H9 (cell line): Measurements from ENCODE around the gene RPL15. TPM values are rescaled to one million over a fixed set of nuclear protein-coding genes. Genes with fewer than 3 reads are reported as not detected.

Source experiments
- DNase-seq: peaks from one replicate; pipeline ENCODE4 v3.0.0-alpha.2; 2017
- H2AFZ ChIP-seq: one replicate; pipeline ENCODE4 v1.6.1; 2013; ENCODE audit warnings: mild to moderate bottlenecking, low read length, control low read depth, moderate library complexity
- H2AK5ac ChIP-seq: 2 replicates; pipeline ENCODE4 v1.6.1; 2013; ENCODE audit warnings: low read length, control low read depth, mixed read lengths; ENCODE audit not compliant: insufficient read length
- H2BK120ac ChIP-seq: one replicate; pipeline ENCODE4 v1.6.1; 2013; ENCODE audit warnings: low read depth, mild to moderate bottlenecking, low read length, control low read depth, inconsistent platforms; ENCODE audit not compliant: poor library complexity, severe bottlenecking
- H2BK12ac ChIP-seq: 2 replicates; pipeline ENCODE4 v1.6.1; 2013; ENCODE audit warnings: low read length, control low read depth, mixed read lengths, low read depth; ENCODE audit not compliant: insufficient read length
- H2BK15ac ChIP-seq: 2 replicates; pipeline ENCODE4 v1.6.1; 2013; ENCODE audit warnings: low read depth, low read length, control low read depth
- H2BK20ac ChIP-seq: one replicate; pipeline ENCODE4 v1.6.1; 2013; ENCODE audit warnings: low read depth, mild to moderate bottlenecking, low read length, control low read depth, inconsistent platforms; ENCODE audit not compliant: poor library complexity, severe bottlenecking
- H2BK5ac ChIP-seq: 2 replicates; pipeline ENCODE4 v1.6.1; 2013; ENCODE audit warnings: low read length, control low read depth, mixed read lengths; ENCODE audit not compliant: insufficient read length
- H3K14ac ChIP-seq: 2 replicates; pipeline ENCODE4 v1.6.1; 2013; ENCODE audit warnings: low read length, control low read depth; ENCODE audit not compliant: insufficient read depth
- H3K18ac ChIP-seq: 2 replicates; pipeline ENCODE4 v1.6.1; 2013; ENCODE audit warnings: low read depth, mild to moderate bottlenecking, mixed read lengths, low read length, control low read depth; ENCODE audit not compliant: insufficient read length
- H3K23ac ChIP-seq: 2 replicates; pipeline ENCODE4 v1.6.1; 2013; ENCODE audit warnings: low read length, control low read depth, mixed read lengths, low read depth; ENCODE audit not compliant: insufficient read length
- H3K23me2 ChIP-seq: 2 replicates; pipeline ENCODE4 v1.6.1; 2013; ENCODE audit warnings: low read depth, mild to moderate bottlenecking, mixed read lengths, low read length, control low read depth; ENCODE audit not compliant: insufficient read length, poor library complexity, severe bottlenecking
- H3K27ac ChIP-seq: 2 replicates; pipeline ENCODE4 v1.5.1; 2013; ENCODE audit warnings: low read length, control low read depth, mixed read lengths, low read depth; ENCODE audit not compliant: insufficient read length
- H3K27me3 ChIP-seq: 2 replicates; pipeline ENCODE4 v1.6.1; 2013; ENCODE audit warnings: low read length, control low read depth, inconsistent platforms; ENCODE audit not compliant: insufficient read depth
- H3K4ac ChIP-seq: 2 replicates; pipeline ENCODE4 v1.6.1; 2013; ENCODE audit warnings: low read depth, mild to moderate bottlenecking, control low read depth, inconsistent platforms, low read length, moderate library complexity
- H3K4me1 ChIP-seq: 2 replicates; pipeline ENCODE4 v1.6.1; 2013; ENCODE audit warnings: low read length, control low read depth, inconsistent platforms; ENCODE audit not compliant: insufficient read depth
- H3K4me2 ChIP-seq: 2 replicates; pipeline ENCODE4 v1.6.1; 2013; ENCODE audit warnings: low read length, control low read depth, mixed read lengths; ENCODE audit not compliant: insufficient read length, insufficient read depth
- H3K56ac ChIP-seq: 2 replicates; pipeline ENCODE4 v1.6.1; 2013; ENCODE audit warnings: low read depth, mild to moderate bottlenecking, mixed read lengths, low read length, control low read depth; ENCODE audit not compliant: insufficient read length
- H3K79me1 ChIP-seq: 2 replicates; pipeline ENCODE4 v1.6.1; 2013; ENCODE audit warnings: low read depth, mild to moderate bottlenecking, moderate library complexity, low read length, control low read depth, inconsistent platforms; ENCODE audit not compliant: insufficient read depth, poor library complexity, severe bottlenecking
- H3K79me2 ChIP-seq: 2 replicates; pipeline ENCODE4 v1.6.1; 2013; ENCODE audit warnings: low read length, control low read depth, inconsistent platforms; ENCODE audit not compliant: insufficient read depth
- H3K9ac ChIP-seq: 2 replicates; pipeline ENCODE4 v1.6.1; 2013; ENCODE audit warnings: low read length, control low read depth, mixed read lengths; ENCODE audit not compliant: insufficient read length; ENCODE audit errors: extremely low read depth
- H3K9me3 ChIP-seq: one replicate; pipeline ENCODE4 v1.6.1; 2013; ENCODE audit warnings: low read depth, low read length, inconsistent platforms; ENCODE audit not compliant: control insufficient read depth
- H3T11ph ChIP-seq: one replicate; pipeline ENCODE4 v1.6.1; 2013; ENCODE audit warnings: mild to moderate bottlenecking, low read length, control low read depth, inconsistent platforms
- H4K20me1 ChIP-seq: one replicate; pipeline ENCODE4 v1.6.1; 2013; ENCODE audit not compliant: control insufficient read depth, insufficient read length, insufficient read depth
- H4K5ac ChIP-seq: 2 replicates; pipeline ENCODE4 v1.6.1; 2013; ENCODE audit warnings: low read depth, mild to moderate bottlenecking, mixed read lengths, low read length, control low read depth; ENCODE audit not compliant: insufficient read length
- H4K8ac ChIP-seq: replicated peaks from 2 replicates; pipeline ENCODE4 v1.6.1; 2013; ENCODE audit warnings: low read length, control low read depth, mixed read lengths, low read depth; ENCODE audit not compliant: insufficient read length
- H4K91ac ChIP-seq: 2 replicates; pipeline ENCODE4 v1.6.1; 2013; ENCODE audit warnings: low read depth, mild to moderate bottlenecking, moderate library complexity, mixed read lengths, low read length, control low read depth; ENCODE audit not compliant: insufficient read length
- H3K27ac Mint-ChIP-seq, 3 experiments: 2 replicates in 2 of 3; 3 replicates in 1 of 3; pipeline ENCODE4 v1.8.0; 2020 to 2021; ENCODE audit warnings: mixed read lengths in 3 of 3, mild to moderate bottlenecking in 1 of 3, moderate library complexity in 1 of 3
- H3K27me3 Mint-ChIP-seq: 2 replicates; pipeline ENCODE4 v1.8.0; 2021; ENCODE audit warnings: low read depth, mild to moderate bottlenecking, moderate library complexity, mixed read lengths
- H3K36me3 Mint-ChIP-seq, 3 experiments: 2 replicates in 2 of 3; 3 replicates in 1 of 3; pipeline ENCODE4 v1.8.0; 2020 to 2021; ENCODE audit warnings: low read depth in 3 of 3, mixed read lengths in 3 of 3; ENCODE audit not compliant: insufficient read depth in 1 of 3
- H3K4me1 Mint-ChIP-seq, 2 experiments: 2 replicates each; pipeline ENCODE4 v1.8.0; 2020; ENCODE audit warnings: mixed read lengths in 2 of 2
- H3K4me3 Mint-ChIP-seq, 2 experiments: 2 replicates in 1 of 2; 3 replicates in 1 of 2; pipeline ENCODE4 v1.8.0; 2020 to 2021; ENCODE audit warnings: mild to moderate bottlenecking in 2 of 2, mixed read lengths in 2 of 2, moderate library complexity in 1 of 2
- H3K9me3 Mint-ChIP-seq, 2 experiments: 2 replicates in 1 of 2; 3 replicates in 1 of 2; pipeline ENCODE4 v1.8.0; 2020; ENCODE audit warnings: mild to moderate bottlenecking in 2 of 2, mixed read lengths in 2 of 2, moderate library complexity in 1 of 2
- CTCF ChIP-seq: fragments of 200-600 bp; sonication (generic); conservative IDR thresholded peaks from 3 replicates; pipeline ENCODE4 v1.8.0; 2021; ENCODE audit warnings: antibody characterized with exemption, mild to moderate bottlenecking
- WGBS: extraction: QIAGEN DNeasy Blood & Tissue Kit; methylation state at CpG from one replicate; pipeline ENCODE4 v1.1.7; 2013; ENCODE audit warnings: missing lambda C conversion rate, low lambda C conversion rate, mixed read lengths; ENCODE audit not compliant: insufficient read length; ENCODE audit errors: extremely low coverage; 5-methylcytosine and 5-hydroxymethylcytosine counted together
- total RNA-seq: library from RNA; stranded (reverse); gene quantifications from 2 replicates; pipeline ENCODE4 v1.2.1, GENCODE V29; 2021

Gene RPL15
- total RNA-seq, 1 experiment from 2014 or later: 2,794 TPM

GRCh38 chr3:23952646-23953045 lies 35.7 kb downstream of the RPL15 start:
- Histone ChIP-seq H4K8ac (no peak overlapping the region), H4K5ac (no peak overlapping the region), H2BK15ac (no peak overlapping the region), H2AFZ (no peak overlapping the region), H4K91ac (no peak overlapping the region), H3K4me1 (no peaks in the 10 kb centered on the region), H3K56ac (no peak overlapping the region), H2BK12ac (no peak overlapping the region), H3K23ac (no peak overlapping the region), H2BK5ac (no peak overlapping the region), H3K9ac (no peak overlapping the region), H3K27ac (no peak overlapping the region), H3K18ac (no peak overlapping the region), H4K20me1 (no peaks in the 10 kb centered on the region), H3K4me2 (no peak overlapping the region), H3K79me2 (peaks cover 13% of the 10 kb centered on the region; the same call in 1 of the 2 replicates), H3K79me1 (peaks cover 3% of the 10 kb centered on the region), H3K4ac (no peak overlapping the region), H2BK20ac (no peak overlapping the region), H3K27me3 (no peaks in the 10 kb centered on the region), H2AK5ac (no peak overlapping the region), H3T11ph (no peak overlapping the region), H3K9me3 (no peaks in the 10 kb centered on the region), H3K14ac (no peak overlapping the region), H3K23me2 (no peaks in the 10 kb centered on the region), H2BK120ac (no peak overlapping the region)
- no peak for TF ChIP-seq CTCF
- Mint-ChIP-seq H3K4me3 (no peak overlapping the region), H3K27me3 (no peaks in the 10 kb centered on the region), H3K4me1 (peaks cover 5 to 20% of the 10 kb centered on the region in 2 experiments), H3K27ac (no peak overlapping the region), H3K9me3 (no peaks in the 10 kb centered on the region), H3K36me3 (peaks cover 13 to 40% (median 20%) of the 10 kb centered on the region in 3 experiments)
- no CpG with 5 or more reads among the region's 4 CpGs for WGBS
- no peak for DNase-seq
